GM12874 (cell line): Measurements from ENCODE around the gene BRD4.

ENCODE experiments used
- TF ChIP-seq, protein P1 (sequence below): IDR thresholded peaks from 2 replicates; pipeline ENCODE4 v1.5.1; 2011; ENCODE audit warnings: low read depth, mild to moderate bottlenecking, control low read depth, low read length, moderate library complexity; ENCODE audit not compliant: insufficient read depth

The BRD4 gene

DNA sequence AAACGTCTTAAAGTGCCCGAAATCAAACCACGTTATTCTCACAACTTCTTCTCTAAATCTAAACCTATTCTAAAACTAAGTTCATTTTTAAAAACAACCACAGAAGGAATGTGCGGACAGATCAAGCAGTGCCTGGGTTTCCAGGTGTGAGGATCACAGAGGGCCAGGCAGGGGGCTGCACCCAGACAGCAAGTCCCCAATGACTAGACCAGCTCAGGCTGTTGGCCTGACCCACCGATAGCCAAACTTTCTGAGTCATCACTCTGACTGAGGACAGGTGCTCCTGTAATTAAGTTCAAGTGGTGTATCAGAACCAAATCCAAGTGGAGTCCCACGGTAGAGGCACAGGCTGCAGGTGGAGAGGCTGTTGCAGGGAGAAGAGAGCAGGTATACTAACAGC, 62.5 kb downstream of the BRD4 start:
- TF ChIP-seq, protein P1, sequence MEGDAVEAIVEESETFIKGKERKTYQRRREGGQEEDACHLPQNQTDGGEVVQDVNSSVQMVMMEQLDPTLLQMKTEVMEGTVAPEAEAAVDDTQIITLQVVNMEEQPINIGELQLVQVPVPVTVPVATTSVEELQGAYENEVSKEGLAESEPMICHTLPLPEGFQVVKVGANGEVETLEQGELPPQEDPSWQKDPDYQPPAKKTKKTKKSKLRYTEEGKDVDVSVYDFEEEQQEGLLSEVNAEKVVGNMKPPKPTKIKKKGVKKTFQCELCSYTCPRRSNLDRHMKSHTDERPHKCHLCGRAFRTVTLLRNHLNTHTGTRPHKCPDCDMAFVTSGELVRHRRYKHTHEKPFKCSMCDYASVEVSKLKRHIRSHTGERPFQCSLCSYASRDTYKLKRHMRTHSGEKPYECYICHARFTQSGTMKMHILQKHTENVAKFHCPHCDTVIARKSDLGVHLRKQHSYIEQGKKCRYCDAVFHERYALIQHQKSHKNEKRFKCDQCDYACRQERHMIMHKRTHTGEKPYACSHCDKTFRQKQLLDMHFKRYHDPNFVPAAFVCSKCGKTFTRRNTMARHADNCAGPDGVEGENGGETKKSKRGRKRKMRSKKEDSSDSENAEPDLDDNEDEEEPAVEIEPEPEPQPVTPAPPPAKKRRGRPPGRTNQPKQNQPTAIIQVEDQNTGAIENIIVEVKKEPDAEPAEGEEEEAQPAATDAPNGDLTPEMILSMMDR: no peak

- TF ChIP-seq, protein P1: no peak
Measured at GRCh38 chr19:15268928-15269253, 63.4 kb downstream of the BRD4 start.

GRCh38 chr19:15268192-15268927, 64.0 kb downstream of the BRD4 start:
- TF ChIP-seq, protein P1: no peak

DNA sequence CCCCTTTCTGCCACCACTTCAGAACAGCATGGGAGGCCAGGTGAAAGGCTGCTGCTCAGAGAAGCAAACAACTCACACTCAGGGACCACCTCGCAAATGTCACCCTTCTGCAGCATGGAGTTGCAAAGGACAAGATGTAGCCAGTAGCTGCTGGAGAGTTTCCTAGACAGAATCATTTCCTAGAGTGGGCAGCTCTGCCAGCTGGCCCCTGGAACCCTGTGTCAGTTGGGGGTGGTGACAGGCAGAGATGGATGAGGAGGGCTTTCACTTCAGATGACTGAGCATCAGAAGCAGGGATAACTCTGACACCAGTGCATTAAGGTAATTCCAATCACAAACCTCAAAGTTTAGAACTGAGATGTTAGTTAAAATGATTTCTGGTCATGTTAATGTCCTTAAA, 65.7 kb downstream of the BRD4 start:
- TF ChIP-seq, protein P1: no peak

DNA sequence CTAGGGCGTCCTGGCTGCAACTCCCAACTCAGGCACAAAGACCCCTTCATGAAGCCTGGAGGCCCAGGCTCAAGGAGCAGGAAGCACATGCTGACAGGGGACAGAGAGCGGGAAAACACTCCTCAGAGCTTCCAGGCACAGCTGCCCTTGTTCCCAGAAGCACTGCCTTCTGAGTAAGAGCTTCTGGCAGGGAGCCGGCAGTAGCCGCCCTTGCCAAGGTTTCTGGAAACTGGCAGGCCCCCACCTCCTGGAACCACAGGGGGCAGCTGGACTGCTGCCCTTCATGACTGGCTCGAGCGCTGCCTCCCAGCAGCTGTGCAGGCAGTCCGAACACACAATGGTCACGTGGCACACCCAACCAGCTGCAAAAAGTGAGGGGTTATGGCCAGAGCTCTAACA, 66.5 kb downstream of the BRD4 start:
- TF ChIP-seq, protein P1: no peak

- TF ChIP-seq, protein P1: no peak
Measured at GRCh38 chr19:15265214-15265849, 67.0 kb downstream of the BRD4 start.

- TF ChIP-seq, protein P1: no peak
Measured at GRCh38 chr19:15264933-15265206, 67.5 kb downstream of the BRD4 start.
